HepG2 (cell line): ENCODE data around the gene NFE2L1. TPM values are rescaled to one million over a fixed set of nuclear protein-coding genes. Genes with fewer than 3 reads are reported as not detected.
A peak's percentile ranks its signal among the peaks of the same experiment; 100 is the strongest.

Experiments used
- CBX1 ChIP-seq: IDR thresholded peaks from one replicate; pipeline ENCODE4 v1.6.1; 2016; ENCODE audit warnings: antibody characterized with exemption, low read depth
- CHD2 ChIP-seq: IDR thresholded peaks from 2 replicates; pipeline ENCODE4 v1.6.1; 2011; ENCODE audit warnings: low read depth, low read length, improper control_type of control experiment
- EP300 ChIP-seq, 3 experiments: sonication (generic) in 1 of 3; formaldehyde crosslinking in 1 of 3; IDR thresholded peaks; 2 replicates each; pipeline versions ENCODE4 v1.5.1 to v1.6.1; 2011 to 2020; ENCODE audit warnings: low read depth in 2 of 3, low read length in 2 of 3, borderline replicate concordance in 1 of 3, improper control_type of control experiment in 1 of 3, mild to moderate bottlenecking in 1 of 3, missing genetic modification reagents in 1 of 3, moderate library complexity in 1 of 3
- FOXA3 ChIP-seq: IDR thresholded peaks from 2 replicates; pipeline ENCODE4 v1.6.1; 2016; ENCODE audit warnings: missing genetic modification reagents, missing compliant biosample characterization
- FOXP1 ChIP-seq, 2 experiments: fragments of 450-650 bp in 1 of 2; IDR thresholded peaks; 2 replicates each; pipeline ENCODE4 v1.6.1; 2017 to 2018; ENCODE audit warnings: antibody characterized with exemption in 1 of 2
- NR2F6 ChIP-seq, 2 experiments: IDR thresholded peaks; 2 replicates each; pipeline ENCODE4 v1.6.1; 2016; ENCODE audit warnings: antibody characterized with exemption in 1 of 2, mild to moderate bottlenecking in 1 of 2
- PHF20 ChIP-seq: sonication (generic); formaldehyde crosslinking; IDR thresholded peaks from 2 replicates; pipeline ENCODE4 v1.5.0; 2020; ENCODE audit warnings: mild to moderate bottlenecking, missing genetic modification reagents
- PITX1 ChIP-seq: sonication (generic); formaldehyde crosslinking; IDR thresholded peaks from 2 replicates; pipeline ENCODE4 v1.5.1; 2020; ENCODE audit warnings: mild to moderate bottlenecking, missing genetic modification reagents
- REPIN1 ChIP-seq: sonication (generic); formaldehyde crosslinking; IDR thresholded peaks from 2 replicates; pipeline ENCODE4 v1.8.0; 2022; ENCODE audit warnings: missing genetic modification reagents, low read depth, mild to moderate bottlenecking, borderline replicate concordance
- SNAPC2 ChIP-seq: sonication (generic); formaldehyde crosslinking; IDR thresholded peaks from 2 replicates; pipeline ENCODE4 v1.8.1; 2022; ENCODE audit warnings: mild to moderate bottlenecking, missing genetic modification reagents
- SP4 ChIP-seq: sonication (generic); formaldehyde crosslinking; IDR thresholded peaks from 2 replicates; pipeline ENCODE4 v1.8.1; 2023; ENCODE audit warnings: mild to moderate bottlenecking, missing genetic modification reagents
- TMF1 ChIP-seq: sonication (generic); formaldehyde crosslinking; IDR thresholded peaks from 2 replicates; pipeline ENCODE4 v1.8.1; 2022; ENCODE audit warnings: low read depth, missing genetic modification reagents
- ZNF234 ChIP-seq: sonication (generic); formaldehyde crosslinking; conservative IDR thresholded peaks from 2 replicates; pipeline ENCODE4 v1.5.1; 2020; ENCODE audit warnings: mild to moderate bottlenecking, missing genetic modification reagents
- ZNF577 ChIP-seq: sonication (generic); formaldehyde crosslinking; IDR thresholded peaks from 2 replicates; pipeline ENCODE4 v1.4.0; 2020; ENCODE audit warnings: mild to moderate bottlenecking, low read depth, missing genetic modification reagents, borderline replicate concordance
- ZNF761 ChIP-seq: sonication (generic); formaldehyde crosslinking; conservative IDR thresholded peaks from 2 replicates; pipeline ENCODE4 v1.4.0; 2020; ENCODE audit warnings: mild to moderate bottlenecking, missing genetic modification reagents
- ZNF891 ChIP-seq: sonication (generic); formaldehyde crosslinking; IDR thresholded peaks from 2 replicates; pipeline ENCODE4 v1.5.0; 2020; ENCODE audit warnings: mild to moderate bottlenecking, missing genetic modification reagents
- polyA plus RNA-seq, 8 experiments: library from polyadenylated mRNA; depleted of rRNA in 3 of 8; stranded (reverse) in 7 of 8; unstranded in 1 of 8; fragments of >200 nt; fragmentation: Illumina TruSeq in 4 of 8; extraction: Trizol in 4 of 8; gene quantifications; 2 replicates each; pipeline versions ENCODE4 v1.2.1 to v1.2.3, GENCODE V29; 2011 to 2016; ENCODE audit warnings: low read depth in 4 of 8, missing spikeins in 1 of 8, mixed read lengths in 1 of 8; ENCODE audit not compliant: insufficient read depth in 1 of 8
- total RNA-seq, 5 experiments: library from RNA; depleted of rRNA; stranded (reverse); fragments of >200 nt; fragmentation: Illumina TruSeq; extraction: Trizol; gene quantifications; 2 replicates each; pipeline ENCODE4 v1.2.3, GENCODE V29; 2016; ENCODE audit warnings: low read depth in 1 of 5
- TF ChIP-seq, protein P1 (sequence below): sonication (generic); formaldehyde crosslinking; IDR thresholded peaks from 2 replicates; pipeline ENCODE4 v1.5.0; 2020; ENCODE audit warnings: missing genetic modification reagents
- TF ChIP-seq, protein P2 (sequence below): sonication (generic); formaldehyde crosslinking; IDR thresholded peaks from 2 replicates; pipeline ENCODE4 v1.8.0; 2022; ENCODE audit warnings: mild to moderate bottlenecking, missing genetic modification reagents
- TF ChIP-seq, protein P3 (sequence below): sonication (generic); formaldehyde crosslinking; IDR thresholded peaks from 2 replicates; pipeline ENCODE4 v1.4.0; 2020; ENCODE audit warnings: mild to moderate bottlenecking, low read depth, missing genetic modification reagents
- TF ChIP-seq, protein P4 (sequence below): sonication (generic); formaldehyde crosslinking; conservative IDR thresholded peaks from 2 replicates; pipeline ENCODE4 v1.8.0; 2022; ENCODE audit warnings: missing genetic modification reagents
- TF ChIP-seq, protein P5 (sequence below): sonication (generic); formaldehyde crosslinking; IDR thresholded peaks from 2 replicates; pipeline ENCODE4 v1.4.0; 2020; ENCODE audit warnings: missing genetic modification reagents

The NFE2L1 gene
- total and polyA plus RNA-seq, 2 of the 13 experiments (the other 11 are each of a cell fraction or from before 2014, with no cell fraction given): 67.0 to 234 TPM

DNA sequence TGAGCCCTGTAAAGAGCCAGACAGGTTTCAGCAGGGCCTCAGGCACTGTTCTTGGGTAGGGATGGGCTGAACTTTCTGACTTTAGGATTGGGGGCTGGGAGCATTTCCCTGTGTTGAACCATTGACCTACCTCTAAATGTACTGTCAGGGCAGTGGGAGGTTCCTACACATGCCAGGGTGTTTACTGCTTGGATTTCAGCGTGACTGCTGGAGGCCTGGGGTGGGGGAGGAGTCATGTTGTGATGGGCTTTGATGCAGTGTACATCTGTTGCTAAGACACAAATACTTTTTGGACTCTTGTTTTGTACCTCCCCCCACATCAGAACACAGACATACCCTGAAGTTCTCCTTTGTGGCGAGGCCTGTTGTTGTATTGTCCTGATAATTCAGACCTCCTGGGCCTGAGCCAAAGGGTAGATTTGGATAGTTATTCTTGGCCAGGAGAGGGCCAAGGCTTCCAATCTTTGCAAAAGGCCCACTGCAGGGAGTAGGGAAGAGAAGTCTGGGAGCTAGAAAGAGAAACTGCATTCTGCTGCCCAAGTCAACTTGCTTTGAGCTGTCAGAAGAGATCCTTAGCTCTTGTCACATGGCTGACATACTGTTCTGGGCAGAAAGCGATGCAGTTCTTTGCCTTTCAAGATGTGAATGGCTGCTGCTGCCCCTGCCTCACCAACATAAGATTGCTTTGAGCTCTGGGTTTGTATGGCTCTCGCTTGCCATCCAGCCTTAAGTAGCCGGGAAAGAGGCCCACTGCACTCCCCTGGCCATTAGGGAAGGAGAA lies 3.7 kb downstream of the NFE2L1 start (continued):
- TF ChIP-seq, protein P1, sequence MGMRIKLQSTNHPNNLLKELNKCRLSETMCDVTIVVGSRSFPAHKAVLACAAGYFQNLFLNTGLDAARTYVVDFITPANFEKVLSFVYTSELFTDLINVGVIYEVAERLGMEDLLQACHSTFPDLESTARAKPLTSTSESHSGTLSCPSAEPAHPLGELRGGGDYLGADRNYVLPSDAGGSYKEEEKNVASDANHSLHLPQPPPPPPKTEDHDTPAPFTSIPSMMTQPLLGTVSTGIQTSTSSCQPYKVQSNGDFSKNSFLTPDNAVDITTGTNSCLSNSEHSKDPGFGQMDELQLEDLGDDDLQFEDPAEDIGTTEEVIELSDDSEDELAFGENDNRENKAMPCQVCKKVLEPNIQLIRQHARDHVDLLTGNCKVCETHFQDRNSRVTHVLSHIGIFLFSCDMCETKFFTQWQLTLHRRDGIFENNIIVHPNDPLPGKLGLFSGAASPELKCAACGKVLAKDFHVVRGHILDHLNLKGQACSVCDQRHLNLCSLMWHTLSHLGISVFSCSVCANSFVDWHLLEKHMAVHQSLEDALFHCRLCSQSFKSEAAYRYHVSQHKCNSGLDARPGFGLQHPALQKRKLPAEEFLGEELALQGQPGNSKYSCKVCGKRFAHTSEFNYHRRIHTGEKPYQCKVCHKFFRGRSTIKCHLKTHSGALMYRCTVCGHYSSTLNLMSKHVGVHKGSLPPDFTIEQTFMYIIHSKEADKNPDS: no peak
- TF ChIP-seq, protein P2, sequence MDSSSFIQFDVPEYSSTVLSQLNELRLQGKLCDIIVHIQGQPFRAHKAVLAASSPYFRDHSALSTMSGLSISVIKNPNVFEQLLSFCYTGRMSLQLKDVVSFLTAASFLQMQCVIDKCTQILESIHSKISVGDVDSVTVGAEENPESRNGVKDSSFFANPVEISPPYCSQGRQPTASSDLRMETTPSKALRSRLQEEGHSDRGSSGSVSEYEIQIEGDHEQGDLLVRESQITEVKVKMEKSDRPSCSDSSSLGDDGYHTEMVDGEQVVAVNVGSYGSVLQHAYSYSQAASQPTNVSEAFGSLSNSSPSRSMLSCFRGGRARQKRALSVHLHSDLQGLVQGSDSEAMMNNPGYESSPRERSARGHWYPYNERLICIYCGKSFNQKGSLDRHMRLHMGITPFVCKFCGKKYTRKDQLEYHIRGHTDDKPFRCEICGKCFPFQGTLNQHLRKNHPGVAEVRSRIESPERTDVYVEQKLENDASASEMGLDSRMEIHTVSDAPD (CRISPR knock-in tag): no peak
- no peak for TF ChIP-seq ZNF234 (CRISPR knock-in tag)
- TF ChIP-seq FOXA3 (CRISPR knock-in tag): peak; percentile 74
- TF ChIP-seq EP300 (IDR thresholded peaks at IDR 0.05; ENCODE audit: low read depth in 2 of 2, low read length in 2 of 2): peak in 1 of 2 experiments; percentile 60; a peak in 3 of 4 replicates
- no peak for TF ChIP-seq EP300 (CRISPR knock-in tag; IDR thresholded peaks at IDR 0.05; ENCODE audit: borderline replicate concordance)
- TF ChIP-seq SP4: no peak
- TF ChIP-seq, protein P3, sequence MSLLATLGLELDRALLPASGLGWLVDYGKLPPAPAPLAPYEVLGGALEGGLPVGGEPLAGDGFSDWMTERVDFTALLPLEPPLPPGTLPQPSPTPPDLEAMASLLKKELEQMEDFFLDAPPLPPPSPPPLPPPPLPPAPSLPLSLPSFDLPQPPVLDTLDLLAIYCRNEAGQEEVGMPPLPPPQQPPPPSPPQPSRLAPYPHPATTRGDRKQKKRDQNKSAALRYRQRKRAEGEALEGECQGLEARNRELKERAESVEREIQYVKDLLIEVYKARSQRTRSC (CRISPR knock-in tag): no peak
- TF ChIP-seq SNAPC2 (CRISPR knock-in tag): peak; percentile 64; the same call in 1 of the 2 replicates
- no peak for TF ChIP-seq ZNF761
- TF ChIP-seq, protein P4, sequence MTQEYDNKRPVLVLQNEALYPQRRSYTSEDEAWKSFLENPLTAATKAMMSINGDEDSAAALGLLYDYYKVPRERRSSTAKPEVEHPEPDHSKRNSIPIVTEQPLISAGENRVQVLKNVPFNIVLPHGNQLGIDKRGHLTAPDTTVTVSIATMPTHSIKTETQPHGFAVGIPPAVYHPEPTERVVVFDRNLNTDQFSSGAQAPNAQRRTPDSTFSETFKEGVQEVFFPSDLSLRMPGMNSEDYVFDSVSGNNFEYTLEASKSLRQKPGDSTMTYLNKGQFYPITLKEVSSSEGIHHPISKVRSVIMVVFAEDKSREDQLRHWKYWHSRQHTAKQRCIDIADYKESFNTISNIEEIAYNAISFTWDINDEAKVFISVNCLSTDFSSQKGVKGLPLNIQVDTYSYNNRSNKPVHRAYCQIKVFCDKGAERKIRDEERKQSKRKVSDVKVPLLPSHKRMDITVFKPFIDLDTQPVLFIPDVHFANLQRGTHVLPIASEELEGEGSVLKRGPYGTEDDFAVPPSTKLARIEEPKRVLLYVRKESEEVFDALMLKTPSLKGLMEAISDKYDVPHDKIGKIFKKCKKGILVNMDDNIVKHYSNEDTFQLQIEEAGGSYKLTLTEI (CRISPR knock-in tag): no peak
- no peak for TF ChIP-seq REPIN1 (CRISPR knock-in tag)
- no peak for TF ChIP-seq ZNF891 (CRISPR knock-in tag)
- TF ChIP-seq TMF1 (CRISPR knock-in tag): no peak
- TF ChIP-seq NR2F6 (IDR thresholded peaks at IDR 0.05): peak; percentile 34
- peak; percentile 77 for TF ChIP-seq NR2F6 (CRISPR knock-in tag; IDR thresholded peaks at IDR 0.05)
- TF ChIP-seq, protein P5, sequence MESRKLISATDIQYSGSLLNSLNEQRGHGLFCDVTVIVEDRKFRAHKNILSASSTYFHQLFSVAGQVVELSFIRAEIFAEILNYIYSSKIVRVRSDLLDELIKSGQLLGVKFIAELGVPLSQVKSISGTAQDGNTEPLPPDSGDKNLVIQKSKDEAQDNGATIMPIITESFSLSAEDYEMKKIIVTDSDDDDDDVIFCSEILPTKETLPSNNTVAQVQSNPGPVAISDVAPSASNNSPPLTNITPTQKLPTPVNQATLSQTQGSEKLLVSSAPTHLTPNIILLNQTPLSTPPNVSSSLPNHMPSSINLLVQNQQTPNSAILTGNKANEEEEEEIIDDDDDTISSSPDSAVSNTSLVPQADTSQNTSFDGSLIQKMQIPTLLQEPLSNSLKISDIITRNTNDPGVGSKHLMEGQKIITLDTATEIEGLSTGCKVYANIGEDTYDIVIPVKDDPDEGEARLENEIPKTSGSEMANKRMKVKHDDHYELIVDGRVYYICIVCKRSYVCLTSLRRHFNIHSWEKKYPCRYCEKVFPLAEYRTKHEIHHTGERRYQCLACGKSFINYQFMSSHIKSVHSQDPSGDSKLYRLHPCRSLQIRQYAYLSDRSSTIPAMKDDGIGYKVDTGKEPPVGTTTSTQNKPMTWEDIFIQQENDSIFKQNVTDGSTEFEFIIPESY (CRISPR knock-in tag): no peak
- TF ChIP-seq ZNF577 (CRISPR knock-in tag): no peak
- peak; percentile 10; the same call in 1 of the 2 replicates for TF ChIP-seq PITX1 (CRISPR knock-in tag)
- no peak for TF ChIP-seq PHF20 (CRISPR knock-in tag)
- peak; percentile 58 for TF ChIP-seq FOXP1 (IDR thresholded peaks at IDR 0.05)
- peak; percentile 90 for TF ChIP-seq FOXP1 (CRISPR knock-in tag; IDR thresholded peaks at IDR 0.05)
- 0 out of 2 replicates have a peak, but pooled peaks have one; percentile 16 for TF ChIP-seq CHD2
- no peak for TF ChIP-seq CBX1
